Stimulated activated effector memory CD8-positive, alpha-beta T cell treated with anti-CD3 and anti-CD28 coated beads, Interleukin-12 subunit alpha, Interleukin-12 subunit beta, amount 100 ng/mL, for 72 hours (primary cell): ENCODE data around the gene STX18.
A peak's percentile ranks its signal among the peaks of the same experiment; 100 is the strongest.
"Not testable (repeated sequence)": the region's sequence is repeated elsewhere in the genome, so short reads cannot be mapped to it uniquely, and the experiment has no call there.

Source experiments
- ATAC-seq: fragments of 150-1000 bp; cut with Tn5 transposase; 2 replicates; pipeline ENCODE4 v1.10.0; 2021
- DNase-seq, 2 donors: peaks; one replicate each; pipeline ENCODE4 v3.0.0; 2021 to 2022; ENCODE audit warnings: low spot score in 2 of 2
- H3K27ac Mint-ChIP-seq: one replicate; pipeline ENCODE4 v1.8.0; 2022; ENCODE audit warnings: mild to moderate bottlenecking, mixed read lengths
- H3K36me3 Mint-ChIP-seq: one replicate; pipeline ENCODE4 v1.8.0; 2022; ENCODE audit warnings: mild to moderate bottlenecking, mixed read lengths
- H3K4me1 Mint-ChIP-seq: one replicate; pipeline ENCODE4 v1.8.0; 2022; ENCODE audit warnings: mixed read lengths
- H3K4me3 Mint-ChIP-seq: one replicate; pipeline ENCODE4 v1.8.0; 2022; ENCODE audit warnings: mild to moderate bottlenecking, mixed read lengths
- H3K9me3 Mint-ChIP-seq: one replicate; pipeline ENCODE4 v1.8.0; 2022; ENCODE audit warnings: mixed read lengths

Gene STX18

DNA sequence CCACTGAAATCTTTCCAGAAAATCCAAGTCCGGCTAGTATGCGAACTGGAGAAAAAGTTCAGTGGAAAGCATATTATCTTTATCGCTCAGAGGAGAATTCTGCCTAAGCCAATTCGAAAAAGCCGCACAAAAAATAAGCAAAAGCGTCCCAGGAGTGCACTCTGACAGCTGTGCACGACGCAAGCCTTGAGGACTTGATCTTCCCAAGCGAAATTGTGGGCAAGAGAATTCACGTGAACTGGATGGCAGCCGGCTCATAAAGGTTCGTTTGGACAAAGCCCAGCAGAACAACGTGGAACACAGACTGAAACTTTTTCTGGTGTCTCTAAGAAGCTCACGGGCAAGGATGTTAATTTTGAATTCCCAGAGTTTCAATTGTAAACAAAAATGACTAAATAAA, 34.4 kb downstream of the STX18 start:
- peaks cover 5% of the 10 kb centered on the region for H3K4me1 Mint-ChIP-seq
- H3K36me3 Mint-ChIP-seq, result no peaks in the 10 kb centered on the region
- DNase-seq (no peak), ATAC-seq (no peak)
- no peak overlapping the region for H3K4me3 Mint-ChIP-seq
- H3K9me3 Mint-ChIP-seq, result no peaks in the 10 kb centered on the region
- H3K27ac Mint-ChIP-seq, result no peak overlapping the region

DNA sequence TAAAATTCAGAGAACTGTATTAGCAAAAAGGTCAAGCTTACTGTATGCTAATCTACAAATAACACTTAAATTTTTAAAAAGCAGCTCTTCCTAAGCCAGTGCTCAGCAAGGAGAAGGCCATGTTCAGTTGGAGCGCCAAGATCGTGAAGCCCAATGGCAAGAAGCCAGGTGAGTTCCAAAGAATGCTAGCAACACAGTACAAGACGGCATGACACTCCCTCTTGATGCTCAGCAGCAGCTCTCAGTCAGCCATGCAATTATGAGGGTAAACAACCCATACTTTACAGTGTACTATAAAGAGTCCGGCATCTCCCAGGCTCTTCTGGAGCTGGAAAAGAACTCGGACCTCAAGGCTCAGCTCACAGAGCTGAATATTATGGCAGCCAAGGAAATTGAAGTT, 34.9 kb downstream of the STX18 start:
- no peak for DNase-seq
- Mint-ChIP-seq H3K4me3 (no peak overlapping the region), H3K36me3 (no peaks in the 10 kb centered on the region), H3K4me1 (peaks cover 5% of the 10 kb centered on the region), H3K27ac (no peak overlapping the region), H3K9me3 (no peaks in the 10 kb centered on the region)
- no peak for ATAC-seq

DNA sequence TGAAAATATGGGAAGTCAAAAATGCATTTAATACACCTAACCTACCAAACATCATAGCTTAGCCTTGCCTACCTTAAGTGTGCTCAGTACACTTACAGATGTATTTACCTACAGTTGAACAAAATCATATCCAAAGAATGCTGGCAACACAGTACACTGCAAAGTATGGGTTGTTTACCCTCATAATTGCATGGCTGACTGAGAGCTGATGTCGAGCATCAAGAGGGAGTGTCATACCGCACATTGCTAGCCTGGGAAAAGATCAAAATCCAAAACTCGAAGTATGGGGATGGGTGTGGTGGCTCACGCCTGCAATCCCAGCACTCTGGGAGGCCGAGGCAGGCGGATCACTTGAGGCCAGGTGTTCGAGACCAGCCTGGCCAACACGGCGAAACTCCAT, 36.6 kb downstream of the STX18 start:
- H3K4me3 Mint-ChIP-seq, H3K4me1 Mint-ChIP-seq, H3K9me3 Mint-ChIP-seq, H3K27ac Mint-ChIP-seq, DNase-seq, H3K36me3 Mint-ChIP-seq, ATAC-seq: not testable (repeated sequence)

DNA sequence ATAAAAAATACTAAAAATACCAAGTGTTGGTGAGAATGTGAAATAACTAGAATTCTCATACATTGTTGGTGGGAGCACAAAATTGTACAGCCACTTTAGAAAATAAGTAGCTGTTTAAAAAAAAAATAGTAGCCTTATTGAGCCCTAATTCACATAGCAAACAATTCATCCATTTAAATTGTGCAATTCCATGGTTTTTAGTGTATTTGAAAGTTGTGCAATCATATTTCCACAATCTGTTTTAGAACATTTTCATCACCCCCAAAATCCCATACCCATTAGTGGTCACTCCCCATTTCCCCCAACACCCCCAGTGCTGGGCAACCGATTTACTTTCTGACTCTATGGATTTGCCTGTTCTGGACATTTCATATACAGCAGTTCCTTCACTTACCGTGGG, 37.1 kb downstream of the STX18 start:
- Mint-ChIP-seq H3K4me3 (no peak overlapping the region), H3K4me1 (peaks cover 6% of the 10 kb centered on the region), H3K36me3 (peaks cover 5% of the 10 kb centered on the region), H3K9me3 (no peaks in the 10 kb centered on the region), H3K27ac (no peak overlapping the region)
- ATAC-seq (no peak), DNase-seq (no peak)

DNA sequence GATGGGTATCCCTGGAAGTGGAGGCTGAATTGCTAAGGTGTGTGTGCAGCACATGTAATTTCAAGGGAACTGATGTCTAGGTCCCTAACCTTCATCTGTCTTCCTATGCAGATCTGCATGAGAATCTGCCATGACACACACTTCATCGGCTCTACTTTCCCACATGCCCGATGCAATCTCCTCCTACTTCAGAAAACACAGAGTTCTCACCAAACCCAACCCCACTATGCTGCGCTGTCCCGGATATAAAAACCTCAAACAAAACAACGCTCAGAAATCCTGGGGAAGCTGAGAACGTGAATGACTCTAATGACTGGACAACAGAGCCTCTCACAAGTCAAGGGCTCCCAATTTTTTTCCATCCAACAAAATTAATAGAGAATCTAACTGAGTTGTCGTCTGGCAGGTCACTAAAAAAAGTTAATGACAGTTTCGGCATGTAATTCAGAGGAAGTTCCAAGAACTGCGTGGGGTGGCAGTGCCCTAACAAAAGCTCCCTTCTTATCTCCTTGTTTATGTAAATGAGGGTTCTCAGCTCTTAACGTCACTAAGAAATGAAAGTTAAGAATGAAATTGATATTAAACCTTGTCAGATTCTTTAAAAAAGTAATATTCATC, 39.0 kb downstream of the STX18 start:
- Mint-ChIP-seq H3K4me1 (peaks cover 6% of the 10 kb centered on the region), H3K36me3 (peaks cover 5% of the 10 kb centered on the region), H3K9me3 (no peaks in the 10 kb centered on the region), H3K4me3 (peak overlapping the region; percentile 45), H3K27ac (peak overlapping the region; percentile 7)
- ATAC-seq, result peak; percentile 94
- peak in 1 of 2 donors; percentile 10 for DNase-seq

DNA sequence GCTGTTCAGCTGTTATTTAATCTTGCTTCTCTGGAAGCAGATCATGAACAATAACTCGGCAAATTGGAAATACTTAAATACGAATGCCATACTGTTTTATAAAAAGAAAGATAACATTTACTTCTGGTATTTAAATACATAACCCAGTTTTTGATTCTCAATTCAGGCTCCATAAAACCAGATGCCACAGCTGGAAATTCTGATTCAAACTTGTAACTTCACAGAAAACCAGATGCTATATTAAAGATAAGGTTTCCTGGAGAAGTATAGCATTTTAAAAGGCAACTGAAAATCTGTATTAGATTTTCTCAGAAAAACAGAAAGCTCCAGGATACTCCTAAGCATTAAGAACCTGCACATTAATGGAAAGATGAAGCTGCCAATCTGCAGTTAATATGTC, 40.2 kb downstream of the STX18 start:
- H3K4me1 Mint-ChIP-seq, result peaks cover 5% of the 10 kb centered on the region
- peaks cover 5% of the 10 kb centered on the region for H3K36me3 Mint-ChIP-seq
- H3K9me3 Mint-ChIP-seq, result no peaks in the 10 kb centered on the region
- DNase-seq (no peak), ATAC-seq (no peak)
- H3K4me3 Mint-ChIP-seq, result no peak overlapping the region
- no peak overlapping the region for H3K27ac Mint-ChIP-seq

DNA sequence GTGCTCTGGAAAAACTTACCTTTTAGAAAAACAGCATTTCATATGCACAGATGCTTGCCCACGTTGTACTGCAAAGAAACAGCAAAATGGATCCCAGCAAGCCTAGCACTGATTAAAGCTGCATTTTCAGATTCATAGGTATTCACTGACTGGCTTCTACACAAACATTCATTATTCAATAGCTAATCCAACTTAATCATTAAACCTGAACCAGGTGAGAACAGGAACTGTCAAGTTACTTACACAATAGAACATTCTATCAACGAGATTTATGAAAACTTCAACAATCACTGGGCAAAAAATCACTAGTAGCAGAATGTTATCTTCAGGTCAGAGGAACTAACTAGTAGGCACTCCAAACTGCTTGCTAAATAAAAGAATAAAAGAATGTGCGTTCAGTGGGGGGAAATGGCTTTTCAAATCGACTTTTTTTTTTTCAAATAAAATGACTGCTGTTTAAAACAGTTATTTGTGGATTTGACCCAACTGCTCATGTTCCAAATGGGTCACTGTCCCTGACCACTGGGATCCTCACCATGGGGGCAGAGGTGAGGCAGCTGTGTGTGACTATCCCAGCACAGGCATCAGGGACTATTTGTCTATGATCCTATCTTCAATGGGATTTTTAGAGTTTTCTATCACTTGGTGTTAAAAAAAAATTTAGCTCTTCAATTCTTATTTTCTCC, 42.3 kb downstream of the STX18 start:
- H3K36me3 Mint-ChIP-seq, result peaks cover 5% of the 10 kb centered on the region
- ATAC-seq (no peak), DNase-seq (no peak)
- H3K4me1 Mint-ChIP-seq, result peaks cover 14% of the 10 kb centered on the region
- no peak overlapping the region for H3K4me3 Mint-ChIP-seq
- H3K27ac Mint-ChIP-seq, result no peak overlapping the region
- no peaks in the 10 kb centered on the region for H3K9me3 Mint-ChIP-seq

DNA sequence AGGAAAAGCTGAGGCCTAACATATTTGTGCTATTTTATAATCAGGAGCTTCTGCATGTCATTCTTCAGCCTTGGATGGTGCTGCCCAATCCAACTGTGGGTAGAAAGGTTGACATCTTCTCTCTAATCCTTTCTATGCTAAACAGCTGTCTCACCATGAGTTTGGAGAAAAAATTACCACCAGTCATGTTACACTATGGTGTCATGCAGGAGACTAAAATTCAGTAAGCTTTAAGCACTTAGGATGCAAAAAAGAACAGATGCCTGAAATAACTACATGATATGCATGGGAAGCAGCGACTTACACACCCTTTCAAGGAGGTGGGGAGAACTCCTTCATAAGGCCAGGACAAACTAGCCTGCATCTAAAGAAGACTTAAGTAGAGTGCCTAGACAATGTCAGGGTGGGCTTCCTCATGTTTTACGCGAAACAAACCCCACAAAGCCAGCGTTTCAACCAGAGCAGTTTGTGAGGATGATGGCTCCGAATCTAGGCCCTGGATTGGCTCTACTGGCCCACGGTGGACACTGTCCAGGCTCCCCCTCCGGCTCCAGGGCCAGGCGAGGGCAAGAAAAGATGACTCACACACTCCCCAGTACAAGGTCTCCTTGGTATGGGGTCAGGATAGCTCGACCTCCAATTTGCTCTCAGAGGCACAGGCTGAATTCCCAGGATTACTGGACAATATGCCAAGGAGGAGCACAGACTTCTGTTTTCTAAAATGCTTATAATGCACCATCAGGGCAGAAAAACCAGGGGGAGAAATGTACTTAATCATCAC, 45.1 kb downstream of the STX18 start:
- Mint-ChIP-seq H3K9me3 (no peaks in the 10 kb centered on the region), H3K4me1 (peaks cover 23% of the 10 kb centered on the region), H3K27ac (no peak overlapping the region), H3K4me3 (no peak overlapping the region), H3K36me3 (peaks cover 5% of the 10 kb centered on the region)
- ATAC-seq, result no peak
- DNase-seq, result no peak

DNA sequence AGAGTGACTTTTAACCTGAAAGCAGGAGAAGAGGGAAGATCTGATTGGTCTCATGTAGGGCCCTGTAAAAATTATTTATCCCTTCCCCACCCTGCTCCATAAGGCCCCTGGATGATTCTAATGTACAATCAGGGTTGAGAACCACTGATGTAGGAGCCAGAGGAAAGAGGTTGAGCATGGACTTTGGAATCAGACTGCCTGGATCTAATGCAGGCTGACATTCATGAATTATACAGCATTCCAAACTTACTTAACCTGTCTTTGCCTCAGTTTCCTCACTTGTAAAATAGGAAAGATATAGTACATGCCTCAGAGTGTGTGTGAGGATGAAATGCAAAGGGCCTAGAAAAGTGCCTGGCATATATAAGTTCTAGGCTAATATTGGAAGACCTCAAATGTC, 47.0 kb downstream of the STX18 start:
- DNase-seq, result no peak
- ATAC-seq, result no peak
- H3K4me1 Mint-ChIP-seq, result peaks cover 23% of the 10 kb centered on the region
- H3K9me3 Mint-ChIP-seq, result no peaks in the 10 kb centered on the region
- H3K36me3 Mint-ChIP-seq, result peaks cover 1% of the 10 kb centered on the region
- no peak overlapping the region for H3K4me3 Mint-ChIP-seq
- H3K27ac Mint-ChIP-seq, result no peak overlapping the region

DNA sequence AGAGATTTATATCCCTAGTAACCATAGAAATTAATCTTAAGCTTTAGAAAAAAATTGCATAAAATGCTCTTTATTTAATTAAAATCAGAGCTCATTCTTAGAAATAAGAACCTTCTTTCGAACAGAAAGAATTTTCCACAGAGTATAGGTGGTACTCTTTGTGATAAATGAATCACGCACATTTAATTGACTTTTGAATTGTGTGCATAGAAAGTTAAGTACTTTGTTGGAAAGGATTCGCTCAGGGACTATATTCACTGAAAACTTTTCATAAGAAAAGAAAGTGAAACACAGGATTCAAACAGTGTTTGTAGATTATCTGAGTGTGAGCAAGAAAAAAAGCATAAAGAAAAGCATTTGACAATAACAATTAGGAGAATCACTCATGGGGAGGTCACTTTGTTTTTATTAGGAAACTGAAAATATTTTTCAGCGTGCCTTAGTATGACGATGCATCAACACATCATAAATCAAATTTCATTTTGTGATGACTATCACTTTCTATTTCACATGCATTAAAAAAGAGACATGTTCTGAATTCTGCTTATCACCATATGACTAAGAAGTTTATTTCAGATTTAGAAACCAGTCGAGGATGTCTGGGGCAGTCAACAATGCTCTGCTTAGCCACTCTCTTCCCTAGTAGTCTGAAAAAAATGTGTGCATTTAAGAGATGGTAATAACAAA, 49.5 kb downstream of the STX18 start:
- no peaks in the 10 kb centered on the region for H3K9me3 Mint-ChIP-seq
- no peaks in the 10 kb centered on the region for H3K36me3 Mint-ChIP-seq
- peak; percentile 91 for ATAC-seq
- H3K4me3 Mint-ChIP-seq, result peak overlapping the region; percentile 45
- DNase-seq, result no peak
- peak overlapping the region; percentile 23 for H3K27ac Mint-ChIP-seq
- H3K4me1 Mint-ChIP-seq, result peaks cover 18% of the 10 kb centered on the region

DNA sequence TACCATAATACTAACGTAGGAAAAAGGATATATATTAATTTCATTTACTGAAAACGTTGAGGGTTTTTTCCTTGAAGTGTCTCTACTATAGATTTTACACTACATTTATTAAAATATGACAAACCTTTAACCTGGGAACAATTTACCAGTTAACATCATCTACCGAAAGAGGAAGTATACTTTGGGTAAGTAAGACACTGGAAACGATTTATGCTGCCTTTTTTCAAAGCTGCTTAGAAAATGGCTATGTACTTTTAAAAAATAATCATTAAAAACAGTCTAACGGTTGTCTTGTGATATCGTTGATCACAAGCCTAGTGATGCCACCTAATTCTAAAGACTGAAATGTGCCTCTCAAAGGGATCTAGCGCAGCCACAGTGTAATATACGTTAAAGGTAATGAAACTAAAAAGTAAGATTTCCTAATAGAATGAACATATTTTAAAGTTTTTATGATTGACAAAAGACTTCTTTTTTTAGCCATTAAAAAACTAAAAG, 50.4 kb downstream of the STX18 start:
- DNase-seq, result no peak
- H3K36me3 Mint-ChIP-seq, result no peaks in the 10 kb centered on the region
- no peaks in the 10 kb centered on the region for H3K9me3 Mint-ChIP-seq
- no peak overlapping the region for H3K27ac Mint-ChIP-seq
- ATAC-seq, result no peak
- no peak overlapping the region for H3K4me3 Mint-ChIP-seq
- H3K4me1 Mint-ChIP-seq, result peaks cover 16% of the 10 kb centered on the region

DNA sequence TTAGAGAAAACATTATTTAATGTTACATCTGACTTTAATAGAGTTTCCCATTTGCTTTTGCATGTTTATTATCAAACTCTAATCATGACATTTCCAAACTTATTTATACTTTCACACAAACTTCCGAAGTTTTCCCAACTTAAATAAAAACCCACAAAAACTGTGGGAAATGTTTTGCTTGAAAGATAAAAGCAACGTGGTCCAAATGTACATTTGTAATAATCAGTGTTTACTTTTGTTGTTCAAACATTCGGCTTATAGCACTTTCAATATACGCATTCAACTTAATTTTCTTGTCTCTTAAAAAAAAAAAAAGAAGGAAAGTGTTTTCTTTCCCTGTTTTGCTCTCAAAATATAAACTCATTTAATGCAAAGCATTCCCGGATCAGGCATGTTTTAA, 51.0 kb downstream of the STX18 start:
- DNase-seq, result no peak
- Mint-ChIP-seq H3K4me3 (no peak overlapping the region), H3K27ac (no peak overlapping the region), H3K4me1 (peaks cover 15% of the 10 kb centered on the region), H3K9me3 (no peaks in the 10 kb centered on the region), H3K36me3 (no peaks in the 10 kb centered on the region)
- no peak for ATAC-seq

DNA sequence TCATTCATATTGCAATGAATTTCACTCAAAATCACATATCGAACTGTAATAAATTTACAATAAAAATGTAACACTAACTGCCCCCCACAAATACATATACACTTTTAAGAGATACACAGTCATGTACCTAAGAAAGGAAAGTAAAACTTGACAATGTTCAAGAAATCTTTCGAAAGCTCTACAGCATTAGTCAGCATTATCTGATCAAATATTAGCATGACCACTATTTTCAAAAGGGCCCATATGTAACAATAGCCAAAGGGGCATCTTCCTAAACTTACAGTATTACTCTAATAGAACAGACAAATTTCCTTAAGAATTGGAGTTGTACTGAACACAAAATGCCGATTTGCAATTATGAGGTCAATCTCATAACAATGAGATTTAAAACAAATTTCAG, 51.8 kb downstream of the STX18 start:
- Mint-ChIP-seq H3K4me1 (peaks cover 19% of the 10 kb centered on the region), H3K27ac (no peak overlapping the region), H3K36me3 (no peaks in the 10 kb centered on the region), H3K4me3 (no peak overlapping the region), H3K9me3 (no peaks in the 10 kb centered on the region)
- DNase-seq (no peak), ATAC-seq (no peak)

DNA sequence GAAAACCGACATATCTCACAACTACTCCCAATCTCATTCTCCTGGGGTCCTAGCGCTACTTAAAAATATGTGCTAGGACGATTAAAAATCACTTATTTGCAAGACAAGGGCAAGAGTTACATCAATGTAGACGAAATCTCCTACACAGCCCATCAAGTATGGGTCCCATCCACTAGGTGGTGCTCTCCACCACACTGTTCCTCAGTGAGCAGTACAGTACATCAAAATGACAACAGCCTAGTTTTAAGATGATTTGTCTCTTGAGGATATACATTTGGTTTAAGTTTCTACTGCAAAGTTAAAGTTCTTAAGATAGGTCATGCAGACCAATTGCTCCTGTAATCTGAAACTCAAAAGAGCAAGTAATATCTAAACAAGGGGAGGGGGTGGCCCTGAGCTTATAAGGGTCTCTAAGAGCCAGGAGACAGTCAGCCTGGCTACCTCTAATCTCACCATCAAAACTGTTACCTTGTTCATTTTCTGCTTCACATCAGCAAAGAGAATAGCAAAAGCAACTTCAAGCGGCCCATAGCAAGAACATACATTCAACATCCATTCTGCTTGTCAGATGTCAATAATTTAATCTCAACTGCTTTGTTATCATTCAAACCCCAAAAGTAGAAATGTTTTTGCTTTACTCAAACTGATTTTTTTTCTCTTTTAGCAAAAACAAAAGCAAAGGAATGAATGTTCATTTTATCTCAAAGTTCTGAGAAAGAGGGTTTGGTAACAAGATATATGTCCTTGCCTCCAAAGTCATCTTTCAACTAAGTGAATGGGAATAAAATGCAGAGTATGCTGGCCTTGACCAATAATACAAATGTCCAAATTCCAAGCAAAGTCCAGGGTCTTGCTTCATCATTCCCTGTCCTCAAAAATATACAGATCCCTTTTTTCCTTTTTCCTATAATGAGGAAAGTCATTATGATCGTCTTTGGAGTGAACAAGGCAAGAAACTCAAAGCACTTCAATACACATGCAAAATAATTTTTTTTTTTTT, 53.1 kb downstream of the STX18 start:
- no peaks in the 10 kb centered on the region for H3K36me3 Mint-ChIP-seq
- no peak overlapping the region for H3K27ac Mint-ChIP-seq
- peak; percentile 92 for ATAC-seq
- H3K4me1 Mint-ChIP-seq, result peaks cover 16% of the 10 kb centered on the region
- no peak overlapping the region for H3K4me3 Mint-ChIP-seq
- peak; percentile 60 to 76 for DNase-seq
- H3K9me3 Mint-ChIP-seq, result no peaks in the 10 kb centered on the region
